NCI-H1417 treated with DMSO at 0.1 percent for 48 hours (cell line): ENCODE results near the gene FBXO28.
A peak's percentile ranks its signal among the peaks of the same experiment; 100 is the strongest.

Experiments
- DNase-seq: peaks from one replicate; lab custom pipeline; 2025; lab: John Stamatoyannopoulos, UW

FBXO28 gene

GRCh38 chr1:224095867-224096266 lies 18.0 kb upstream of the FBXO28 start:
- no peak for DNase-seq

GRCh38 chr1:224096773-224097172 lies 17.1 kb upstream of the FBXO28 start:
- DNase-seq: no peak

DNA sequence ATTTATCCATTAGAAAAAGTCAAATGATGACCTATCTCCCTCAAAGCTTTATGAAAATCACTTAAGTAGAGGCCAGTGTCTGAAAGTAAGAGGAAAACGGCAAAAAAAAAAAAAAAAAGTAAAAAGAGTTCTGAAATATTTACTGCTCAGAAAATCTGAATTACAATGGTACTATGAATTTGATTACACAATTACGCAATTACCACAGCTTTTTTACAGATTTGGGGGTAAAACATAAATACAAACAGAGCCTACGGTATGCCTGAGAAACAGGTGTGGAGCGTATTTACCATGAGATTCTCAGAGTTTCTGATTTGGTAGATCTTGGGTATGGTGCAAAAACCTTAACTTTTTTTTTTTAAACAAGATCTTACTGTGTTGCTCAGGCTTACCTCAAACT lies 15.9 kb upstream of the FBXO28 start:
- no peak for DNase-seq

- no peak for DNase-seq
Measured at GRCh38 chr1:224106568-224107281, 7.2 kb upstream of the FBXO28 start.

GRCh38 chr1:224107282-224107625 lies 6.7 kb upstream of the FBXO28 start:
- DNase-seq: no peak

- no peak for DNase-seq
Measured at GRCh38 chr1:224108991-224109390, 4.9 kb upstream of the FBXO28 start.

GRCh38 chr1:224109981-224110380 lies 3.9 kb upstream of the FBXO28 start:
- DNase-seq: no peak

- DNase-seq: no peak
Measured at GRCh38 chr1:224113005-224113404, 906 bp upstream of the FBXO28 start.

GRCh38 chr1:224113545-224113917 lies 380 bp upstream of the FBXO28 start:
- DNase-seq: no peak

DNA sequence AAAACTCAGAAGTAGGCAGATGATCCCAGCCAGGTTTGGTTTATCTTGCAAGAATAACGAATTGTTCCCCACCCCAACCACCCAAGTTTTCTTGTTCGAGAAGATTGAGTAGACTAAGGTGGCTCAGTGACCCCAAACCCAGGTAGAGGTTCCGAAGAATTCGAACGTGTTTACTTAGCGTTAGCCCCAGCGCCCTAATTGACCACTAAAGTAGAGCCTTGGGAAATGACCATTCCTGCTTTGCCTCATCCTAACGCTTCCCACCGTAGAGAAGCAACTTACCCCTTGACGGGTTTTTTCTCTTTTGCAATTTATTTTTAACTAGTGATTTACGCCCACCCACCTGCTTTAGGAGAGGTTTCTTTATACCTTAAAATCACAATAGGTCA lies 870 bp downstream of the FBXO28 start:
- no peak for DNase-seq

DNA sequence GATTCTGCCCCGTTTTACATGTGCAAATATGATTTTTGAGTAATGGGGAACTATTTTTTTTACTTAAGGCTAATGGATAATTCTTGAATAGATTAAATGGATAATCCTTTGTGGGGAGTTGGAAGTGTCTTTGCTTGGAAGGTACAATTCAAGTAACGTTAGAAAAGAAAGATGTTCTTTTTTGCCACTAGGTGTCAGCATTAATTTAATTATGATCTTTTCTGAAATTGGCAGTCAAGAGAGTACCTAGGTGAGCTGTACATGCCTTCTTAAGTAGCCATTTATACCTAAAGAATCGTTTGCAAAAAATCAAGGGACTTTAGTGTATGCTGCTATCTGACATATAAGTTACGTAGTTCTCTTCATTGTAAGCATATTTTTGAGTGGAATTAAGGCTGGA lies 2.2 kb downstream of the FBXO28 start:
- peak; percentile 23 for DNase-seq

DNA sequence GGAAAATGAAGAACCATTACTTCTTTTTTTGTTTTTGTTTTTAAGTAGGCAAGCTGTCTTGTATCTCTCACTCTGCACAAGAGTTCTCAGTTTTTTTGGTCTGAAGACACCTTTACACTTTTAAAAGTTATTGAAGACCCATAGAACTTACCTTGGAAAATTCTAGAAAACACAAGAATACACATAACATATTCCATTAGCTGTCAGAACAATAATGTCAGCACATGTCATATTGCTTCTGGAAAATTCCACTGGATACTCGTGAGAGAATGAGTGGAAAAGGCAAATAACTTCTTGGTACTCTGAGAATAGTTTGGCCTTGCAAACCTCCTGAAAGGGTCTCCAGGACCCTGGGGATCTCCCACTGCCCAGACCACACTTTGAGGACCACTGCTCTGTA lies 4.8 kb downstream of the FBXO28 start:
- DNase-seq: no peak

DNA sequence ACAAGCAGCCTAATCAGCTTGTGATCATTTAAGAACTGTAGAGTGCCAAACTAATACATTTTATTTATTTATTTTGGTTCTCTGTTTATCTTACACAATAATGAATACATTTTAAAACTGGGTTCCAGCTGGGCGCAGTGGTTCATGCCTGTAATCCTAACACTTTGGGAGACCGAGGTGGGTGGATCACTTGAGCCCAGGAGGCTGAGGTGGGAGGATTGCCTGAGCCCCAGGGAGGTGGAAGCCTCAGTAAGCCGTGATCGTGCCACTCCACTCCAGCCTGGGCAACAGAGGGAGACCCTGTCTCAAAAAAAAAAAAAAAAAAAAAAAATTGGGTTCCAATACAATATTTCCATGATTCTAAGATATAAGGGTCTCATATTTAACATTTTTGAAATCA lies 9.2 kb downstream of the FBXO28 start:
- no peak for DNase-seq

- DNase-seq: no peak
Measured at GRCh38 chr1:224124220-224124619, 10.3 kb downstream of the FBXO28 start.

GRCh38 chr1:224127925-224128819 lies 14.3 kb downstream of the FBXO28 start:
- no peak for DNase-seq

DNA sequence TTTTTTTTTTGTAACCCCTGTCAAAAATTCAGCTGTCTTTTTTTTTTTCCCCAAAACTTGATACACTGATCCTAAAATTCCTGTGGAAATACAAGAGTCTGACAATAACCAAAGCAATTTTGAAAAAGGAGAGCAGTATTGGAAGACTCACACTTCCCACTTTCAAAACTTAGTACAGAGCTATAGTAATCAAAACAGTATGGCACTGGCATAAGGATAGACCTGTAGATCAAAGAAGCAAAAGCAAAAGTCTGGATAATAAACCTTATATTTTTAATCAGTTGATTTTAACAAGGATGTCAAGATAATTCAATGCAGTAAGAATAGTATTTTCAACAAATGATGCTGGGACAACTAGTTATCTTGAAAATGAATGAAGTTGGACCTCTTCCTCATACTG lies 17.3 kb downstream of the FBXO28 start:
- no peak for DNase-seq

GRCh38 chr1:224132901-224133300 lies 19.0 kb downstream of the FBXO28 start:
- no peak for DNase-seq

- no peak for DNase-seq
Measured at GRCh38 chr1:224133741-224134299, 19.9 kb downstream of the FBXO28 start.

- no peak for DNase-seq
Measured at GRCh38 chr1:224137518-224137917, 23.6 kb downstream of the FBXO28 start.

GRCh38 chr1:224138198-224138597 lies 24.3 kb downstream of the FBXO28 start:
- DNase-seq: no peak

GRCh38 chr1:224141693-224142092 lies 27.8 kb downstream of the FBXO28 start:
- no peak for DNase-seq

DNA sequence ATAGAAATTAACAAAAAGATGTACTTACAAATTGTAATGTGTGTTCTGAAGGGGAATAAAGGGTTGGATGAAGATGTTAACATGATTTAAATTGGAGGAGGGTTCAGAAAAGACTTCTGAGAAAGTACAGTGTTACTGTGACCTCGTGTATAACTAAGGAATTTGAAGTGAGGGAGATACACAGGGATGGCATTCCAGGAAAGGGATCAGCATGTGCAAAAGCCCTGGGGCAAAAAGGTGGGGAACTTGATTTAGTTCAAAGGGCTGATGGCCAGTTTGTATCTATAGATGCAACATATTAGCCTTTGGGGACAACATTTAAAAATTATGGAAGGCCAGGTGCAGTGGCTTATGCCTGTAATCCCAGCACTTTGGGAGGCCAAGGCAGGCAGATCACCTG lies 35.8 kb downstream of the FBXO28 start:
- DNase-seq: no peak

- no peak for DNase-seq
Measured at GRCh38 chr1:224151117-224151516, 37.2 kb downstream of the FBXO28 start.
